ENCODE results near the gene GPRIN1.

The GPRIN1 gene

DNA sequence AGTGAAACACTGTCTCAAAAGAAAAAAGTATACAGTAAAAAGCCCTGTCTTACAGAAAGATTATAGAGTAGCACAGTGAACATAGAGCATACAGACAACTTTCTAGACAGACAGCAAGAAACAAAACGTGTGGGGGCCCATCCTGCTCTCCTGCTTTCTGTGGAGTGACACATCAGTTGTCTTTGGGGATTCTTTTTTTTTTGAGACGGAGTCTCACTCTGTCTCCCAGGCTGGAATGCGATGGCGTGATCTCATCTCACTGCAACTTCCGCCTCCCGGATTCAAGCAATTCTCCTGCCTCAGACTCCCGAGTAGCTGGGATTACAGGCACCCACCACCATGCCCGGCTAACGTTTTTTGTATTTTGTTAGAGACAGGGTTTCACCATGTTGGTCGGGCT lies 46.0 kb downstream of the GPRIN1 start:
- TF ChIP-seq, protein P1, sequence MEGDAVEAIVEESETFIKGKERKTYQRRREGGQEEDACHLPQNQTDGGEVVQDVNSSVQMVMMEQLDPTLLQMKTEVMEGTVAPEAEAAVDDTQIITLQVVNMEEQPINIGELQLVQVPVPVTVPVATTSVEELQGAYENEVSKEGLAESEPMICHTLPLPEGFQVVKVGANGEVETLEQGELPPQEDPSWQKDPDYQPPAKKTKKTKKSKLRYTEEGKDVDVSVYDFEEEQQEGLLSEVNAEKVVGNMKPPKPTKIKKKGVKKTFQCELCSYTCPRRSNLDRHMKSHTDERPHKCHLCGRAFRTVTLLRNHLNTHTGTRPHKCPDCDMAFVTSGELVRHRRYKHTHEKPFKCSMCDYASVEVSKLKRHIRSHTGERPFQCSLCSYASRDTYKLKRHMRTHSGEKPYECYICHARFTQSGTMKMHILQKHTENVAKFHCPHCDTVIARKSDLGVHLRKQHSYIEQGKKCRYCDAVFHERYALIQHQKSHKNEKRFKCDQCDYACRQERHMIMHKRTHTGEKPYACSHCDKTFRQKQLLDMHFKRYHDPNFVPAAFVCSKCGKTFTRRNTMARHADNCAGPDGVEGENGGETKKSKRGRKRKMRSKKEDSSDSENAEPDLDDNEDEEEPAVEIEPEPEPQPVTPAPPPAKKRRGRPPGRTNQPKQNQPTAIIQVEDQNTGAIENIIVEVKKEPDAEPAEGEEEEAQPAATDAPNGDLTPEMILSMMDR (conservative IDR thresholded peaks at IDR 0.05), result no peak
- H3K27ac ChIP-seq, result no peak overlapping the region

DNA sequence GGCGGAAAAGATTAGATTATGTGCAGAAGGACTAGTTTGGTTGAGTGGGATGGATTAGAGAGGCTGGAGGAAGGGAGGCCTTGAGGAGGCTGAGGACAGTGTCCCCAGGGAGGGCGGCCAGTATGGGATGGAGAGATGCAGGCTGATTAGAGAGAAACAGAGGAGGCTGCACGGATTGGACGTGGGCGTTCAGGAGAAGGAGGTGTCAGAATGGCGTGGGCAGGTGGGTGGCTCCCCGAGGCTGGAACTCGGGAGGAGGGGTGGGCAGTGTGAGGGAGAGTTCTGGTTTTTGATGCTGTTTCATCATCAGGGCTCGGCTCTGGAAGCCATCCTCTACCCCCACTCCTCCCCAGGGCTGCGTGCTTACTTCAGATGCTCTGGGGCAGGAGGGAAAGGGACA lies 47.8 kb downstream of the GPRIN1 start:
- H3K27ac ChIP-seq, result no peak overlapping the region
- TF ChIP-seq, protein P1 (conservative IDR thresholded peaks at IDR 0.05), result no peak

DNA sequence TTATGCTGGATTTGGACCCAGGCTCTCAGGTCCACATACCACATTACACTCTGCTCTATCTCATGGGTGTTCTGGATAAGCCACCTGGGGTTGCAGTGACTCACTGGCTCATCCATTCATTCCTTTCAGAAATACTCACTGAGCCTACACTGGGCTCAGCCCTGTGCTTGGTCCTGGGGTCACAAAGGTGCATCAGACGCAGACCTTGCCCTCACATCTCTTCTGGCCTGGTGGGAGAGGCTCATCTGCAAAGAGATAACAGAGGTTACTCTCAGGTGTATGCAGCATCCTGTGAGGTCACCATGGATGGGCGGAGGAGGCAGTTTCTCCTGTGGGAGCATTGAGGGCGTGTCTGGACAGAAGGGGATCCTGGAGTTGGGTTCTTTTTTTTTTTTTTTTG lies 48.7 kb downstream of the GPRIN1 start:
- TF ChIP-seq, protein P1 (conservative IDR thresholded peaks at IDR 0.05), result no peak

DNA sequence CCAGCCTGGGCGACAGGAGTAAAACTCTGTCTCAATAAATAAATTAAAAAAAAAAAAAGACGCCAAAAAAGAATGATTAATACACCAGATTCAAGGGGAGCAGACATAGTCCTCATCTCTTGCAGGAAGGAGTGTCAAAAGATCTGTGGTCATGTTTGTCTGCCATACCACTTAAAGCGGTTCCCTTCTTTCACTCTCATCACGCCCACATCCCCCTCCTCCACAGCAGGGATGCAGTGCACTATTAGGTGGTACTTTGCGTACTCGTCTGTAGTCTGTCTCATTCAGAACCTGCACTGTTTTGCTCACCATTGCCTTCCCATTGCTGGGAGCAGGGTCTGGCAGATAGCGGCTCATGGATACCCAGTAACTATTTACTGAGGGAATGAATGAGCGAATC lies 49.6 kb downstream of the GPRIN1 start:
- TF ChIP-seq, protein P1 (conservative IDR thresholded peaks at IDR 0.05), result no peak
- no peak overlapping the region for H3K27ac ChIP-seq

More for the DNA sequence above, 48.7 kb downstream of the GPRIN1 start:
- H3K27ac ChIP-seq, result no peak overlapping the region

DNA sequence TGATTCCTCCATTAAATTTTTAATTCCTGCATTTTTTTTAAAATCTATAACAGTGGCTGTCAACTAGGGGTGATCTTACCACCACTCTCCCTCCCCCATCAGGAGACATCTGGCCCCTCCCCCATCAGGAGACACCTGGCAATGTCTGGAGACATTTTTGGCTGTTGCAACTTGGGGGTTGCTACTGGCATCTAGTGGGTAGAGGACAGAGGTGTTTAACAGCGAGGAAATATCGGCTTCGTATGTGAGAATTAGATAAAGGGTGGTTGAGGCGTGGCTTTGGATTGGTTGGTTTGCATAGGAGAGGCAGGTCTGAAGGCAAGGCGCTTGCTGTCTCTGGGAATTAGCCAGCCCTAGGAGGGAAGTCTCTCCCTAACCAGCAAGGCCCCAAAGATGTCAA lies 50.3 kb downstream of the GPRIN1 start:
- H3K27ac ChIP-seq, result no peak overlapping the region
- TF ChIP-seq, protein P1 (conservative IDR thresholded peaks at IDR 0.05), result no peak; the same call in 1 of the 2 replicates

DNA sequence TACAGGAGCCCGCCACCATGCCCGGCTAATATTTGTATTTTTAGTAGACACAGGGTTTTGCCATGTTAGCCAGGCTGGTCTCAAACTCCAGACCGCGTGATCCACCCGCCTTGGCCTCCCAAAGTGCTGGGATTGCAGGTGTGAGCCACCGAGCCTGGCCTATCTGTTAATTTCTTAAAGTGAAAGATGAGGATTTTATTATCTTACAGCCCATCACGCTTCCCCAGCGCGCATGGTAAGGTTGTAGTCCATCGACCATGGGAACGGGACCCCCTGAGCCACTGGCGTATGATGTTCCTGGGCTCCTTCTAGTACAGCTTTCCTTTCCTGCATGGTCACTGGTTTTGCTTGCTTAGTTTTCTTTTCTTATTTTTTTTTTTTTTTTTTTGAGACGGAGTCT lies 52.1 kb downstream of the GPRIN1 start:
- TF ChIP-seq, protein P1 (conservative IDR thresholded peaks at IDR 0.05), result no peak
- H3K27ac ChIP-seq, result no peak overlapping the region

DNA sequence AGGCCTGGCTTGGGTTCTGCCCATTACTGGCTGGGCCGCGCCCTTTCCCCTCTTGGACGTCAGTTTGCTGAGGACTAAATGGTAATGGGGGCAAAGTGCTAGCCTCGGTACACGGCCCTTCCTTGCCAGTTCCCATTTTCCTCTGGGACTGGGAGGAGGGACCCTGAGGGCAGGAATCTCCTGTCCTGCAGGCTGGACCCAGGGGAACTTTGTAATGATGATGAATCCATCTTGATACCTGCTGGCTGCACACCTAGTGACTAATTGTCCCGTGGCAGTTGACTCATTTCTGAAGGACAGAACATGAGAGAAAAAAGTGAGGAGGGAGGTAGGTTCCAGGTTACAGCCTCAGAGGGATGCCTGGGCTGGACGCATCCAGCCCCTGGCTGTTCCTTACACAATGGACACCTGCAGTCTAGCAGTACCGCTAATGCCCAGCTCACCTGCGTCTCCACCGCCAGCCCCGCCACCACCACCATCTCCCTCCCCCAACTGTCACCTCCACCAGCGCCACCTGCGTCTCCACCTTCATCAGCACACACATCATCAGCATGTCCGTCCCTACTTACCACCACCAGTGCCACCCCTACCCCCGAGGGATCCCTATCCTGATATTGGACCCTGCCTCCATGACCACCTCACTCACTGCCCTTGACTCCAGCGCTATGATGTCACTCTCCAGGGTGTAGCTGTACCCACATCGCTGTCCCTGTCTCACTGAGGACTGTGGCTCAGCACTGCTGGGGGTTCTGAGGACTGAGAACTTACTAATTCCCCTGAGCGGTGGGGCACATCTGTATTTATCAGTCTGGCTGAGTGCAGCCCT lies 56.5 kb downstream of the GPRIN1 start:
- no peak overlapping the region for H3K27ac ChIP-seq
- TF ChIP-seq, protein P1 (conservative IDR thresholded peaks at IDR 0.05), result no peak
